OCI-LY1 (cell line): ENCODE results near the gene AGAP1.

ENCODE experiments used
- EZH2 ChIP-seq: fragments of 200-600 bp; sonication (generic), shearing (Covaris generic); IDR thresholded peaks from 2 replicates; pipeline ENCODE4 v1.8.0; 2017; ENCODE audit warnings: borderline replicate concordance, mixed run types, mild to moderate bottlenecking, antibody characterized with exemption, low read length, moderate library complexity, mixed read lengths
- TF ChIP-seq, protein P1 (sequence below): fragments of 200-600 bp; sonication (generic), shearing (Covaris generic); IDR thresholded peaks from 2 replicates; pipeline ENCODE4 v1.5.1; 2017; ENCODE audit warnings: mild to moderate bottlenecking, antibody characterized with exemption, low read length, moderate library complexity, mixed read lengths

DNA sequence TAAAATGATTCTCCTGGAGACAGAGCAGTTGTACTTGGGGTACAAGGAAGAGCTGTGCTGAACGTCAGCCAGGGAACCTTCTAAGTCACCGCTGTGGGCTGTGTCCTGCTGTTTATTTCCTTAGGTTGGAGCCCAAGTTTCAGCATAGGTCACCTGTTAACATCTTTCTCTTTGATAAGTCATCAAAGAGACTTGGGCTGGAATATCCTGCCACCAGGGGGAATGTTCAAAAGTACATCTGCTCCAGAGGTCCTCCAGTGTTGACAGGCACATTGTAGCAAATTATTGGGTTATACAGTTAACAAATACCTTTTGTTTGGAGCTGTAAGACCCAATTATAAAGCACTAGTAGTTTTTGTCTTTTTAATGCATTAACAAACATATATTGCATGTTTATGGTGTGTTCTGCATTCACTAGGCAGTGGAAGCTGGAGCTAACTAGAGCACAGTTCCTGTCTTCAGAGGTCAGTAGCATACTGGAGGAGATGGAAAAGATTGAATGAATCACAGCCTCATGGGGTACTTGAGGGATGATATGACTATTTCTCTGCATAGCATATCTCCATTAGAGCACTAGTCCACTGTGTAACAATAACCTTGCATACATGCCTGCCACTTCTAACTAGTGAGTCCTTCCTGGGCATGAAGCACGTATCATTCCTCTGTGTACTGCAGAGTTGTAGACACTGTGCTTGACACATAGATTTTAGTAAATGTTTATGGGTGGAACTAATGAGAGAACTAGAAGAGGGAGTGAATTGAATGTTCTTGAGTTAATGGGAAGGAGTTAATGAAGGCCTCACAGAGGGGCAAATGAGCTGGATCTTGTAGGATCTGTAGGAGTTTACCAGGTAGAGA is 182.1 kb downstream of the AGAP1 start:
- TF ChIP-seq EZH2: no peak
- TF ChIP-seq, protein P1, sequence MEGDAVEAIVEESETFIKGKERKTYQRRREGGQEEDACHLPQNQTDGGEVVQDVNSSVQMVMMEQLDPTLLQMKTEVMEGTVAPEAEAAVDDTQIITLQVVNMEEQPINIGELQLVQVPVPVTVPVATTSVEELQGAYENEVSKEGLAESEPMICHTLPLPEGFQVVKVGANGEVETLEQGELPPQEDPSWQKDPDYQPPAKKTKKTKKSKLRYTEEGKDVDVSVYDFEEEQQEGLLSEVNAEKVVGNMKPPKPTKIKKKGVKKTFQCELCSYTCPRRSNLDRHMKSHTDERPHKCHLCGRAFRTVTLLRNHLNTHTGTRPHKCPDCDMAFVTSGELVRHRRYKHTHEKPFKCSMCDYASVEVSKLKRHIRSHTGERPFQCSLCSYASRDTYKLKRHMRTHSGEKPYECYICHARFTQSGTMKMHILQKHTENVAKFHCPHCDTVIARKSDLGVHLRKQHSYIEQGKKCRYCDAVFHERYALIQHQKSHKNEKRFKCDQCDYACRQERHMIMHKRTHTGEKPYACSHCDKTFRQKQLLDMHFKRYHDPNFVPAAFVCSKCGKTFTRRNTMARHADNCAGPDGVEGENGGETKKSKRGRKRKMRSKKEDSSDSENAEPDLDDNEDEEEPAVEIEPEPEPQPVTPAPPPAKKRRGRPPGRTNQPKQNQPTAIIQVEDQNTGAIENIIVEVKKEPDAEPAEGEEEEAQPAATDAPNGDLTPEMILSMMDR: no peak
